Neutrophil (primary cell): ENCODE measurements around the gene CYB561D1.

ENCODE experiments used
- H3K27ac ChIP-seq: fragments of 200-600 bp; sonication (generic); 2 replicates; pipeline ENCODE4 v1.5.1; 2016; ENCODE audit warnings: mild to moderate bottlenecking, moderate library complexity
- H3K27me3 ChIP-seq: fragments of 200-600 bp; sonication (generic); 2 replicates; pipeline ENCODE4 v1.6.0; 2016; ENCODE audit warnings: mild to moderate bottlenecking
- H3K36me3 ChIP-seq: fragments of 200-600 bp; sonication (generic); 2 replicates; pipeline ENCODE4 v1.5.1; 2017
- H3K4me1 ChIP-seq, 2 experiments: fragments of 200-600 bp in 1 of 2; sonication (generic) in 1 of 2; 1 replicate in 1 of 2; 2 replicates in 1 of 2; pipeline versions ENCODE4 v1.5.1 to v1.6.1; 2013 to 2016; ENCODE audit warnings: low read depth in 1 of 2, low read length in 1 of 2, mild to moderate bottlenecking in 1 of 2, moderate library complexity in 1 of 2; ENCODE audit not compliant: control insufficient read depth in 1 of 2, insufficient read depth in 1 of 2
- H3K4me3 ChIP-seq, 2 experiments: fragments of 200-600 bp in 1 of 2; sonication (generic) in 1 of 2; 1 replicate in 1 of 2; 2 replicates in 1 of 2; pipeline ENCODE4 v1.5.1; 2013 to 2016; ENCODE audit warnings: low read depth in 1 of 2, low read length in 1 of 2, mild to moderate bottlenecking in 1 of 2, moderate library complexity in 1 of 2
- H3K9me3 ChIP-seq: fragments of 200-600 bp; sonication (generic); 2 replicates; pipeline ENCODE4 v1.5.1; 2016
- TF ChIP-seq, protein P1 (sequence below): fragments of 200-600 bp; sonication (generic); IDR thresholded peaks from 2 replicates; pipeline ENCODE4 v1.5.1; 2016; ENCODE audit warnings: antibody characterized with exemption

CYB561D1 gene

DNA sequence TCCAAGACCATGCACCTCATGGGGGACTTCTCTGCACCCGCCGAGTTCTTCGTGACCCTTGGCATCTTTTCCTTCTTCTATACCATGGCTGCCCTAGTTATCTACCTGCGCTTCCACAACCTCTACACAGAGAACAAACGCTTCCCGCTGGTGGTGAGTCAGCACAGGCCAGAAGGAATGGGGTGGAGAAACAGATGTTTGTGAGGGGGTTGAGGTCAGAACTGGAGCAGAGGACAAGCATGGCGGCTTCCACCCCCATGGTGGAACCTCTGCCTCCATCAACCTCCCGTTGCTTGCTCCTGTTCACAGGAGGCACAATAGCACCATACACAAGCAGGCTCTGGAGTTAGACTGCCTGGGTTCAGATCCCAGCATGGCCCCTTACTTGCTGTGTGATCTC lies 17.1 kb upstream of the CYB561D1 start:
- TF ChIP-seq, protein P1, sequence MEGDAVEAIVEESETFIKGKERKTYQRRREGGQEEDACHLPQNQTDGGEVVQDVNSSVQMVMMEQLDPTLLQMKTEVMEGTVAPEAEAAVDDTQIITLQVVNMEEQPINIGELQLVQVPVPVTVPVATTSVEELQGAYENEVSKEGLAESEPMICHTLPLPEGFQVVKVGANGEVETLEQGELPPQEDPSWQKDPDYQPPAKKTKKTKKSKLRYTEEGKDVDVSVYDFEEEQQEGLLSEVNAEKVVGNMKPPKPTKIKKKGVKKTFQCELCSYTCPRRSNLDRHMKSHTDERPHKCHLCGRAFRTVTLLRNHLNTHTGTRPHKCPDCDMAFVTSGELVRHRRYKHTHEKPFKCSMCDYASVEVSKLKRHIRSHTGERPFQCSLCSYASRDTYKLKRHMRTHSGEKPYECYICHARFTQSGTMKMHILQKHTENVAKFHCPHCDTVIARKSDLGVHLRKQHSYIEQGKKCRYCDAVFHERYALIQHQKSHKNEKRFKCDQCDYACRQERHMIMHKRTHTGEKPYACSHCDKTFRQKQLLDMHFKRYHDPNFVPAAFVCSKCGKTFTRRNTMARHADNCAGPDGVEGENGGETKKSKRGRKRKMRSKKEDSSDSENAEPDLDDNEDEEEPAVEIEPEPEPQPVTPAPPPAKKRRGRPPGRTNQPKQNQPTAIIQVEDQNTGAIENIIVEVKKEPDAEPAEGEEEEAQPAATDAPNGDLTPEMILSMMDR, result no peak
- peaks cover 96% of the 10 kb centered on the region for H3K27me3 ChIP-seq
- H3K27ac ChIP-seq, result no peak overlapping the region
- H3K4me3 ChIP-seq, result no peak overlapping the region
- H3K4me1 ChIP-seq, result peaks cover 0 to 3% of the 10 kb centered on the region in 2 experiments
- no peaks in the 10 kb centered on the region for H3K36me3 ChIP-seq
- H3K9me3 ChIP-seq, result no peaks in the 10 kb centered on the region

DNA sequence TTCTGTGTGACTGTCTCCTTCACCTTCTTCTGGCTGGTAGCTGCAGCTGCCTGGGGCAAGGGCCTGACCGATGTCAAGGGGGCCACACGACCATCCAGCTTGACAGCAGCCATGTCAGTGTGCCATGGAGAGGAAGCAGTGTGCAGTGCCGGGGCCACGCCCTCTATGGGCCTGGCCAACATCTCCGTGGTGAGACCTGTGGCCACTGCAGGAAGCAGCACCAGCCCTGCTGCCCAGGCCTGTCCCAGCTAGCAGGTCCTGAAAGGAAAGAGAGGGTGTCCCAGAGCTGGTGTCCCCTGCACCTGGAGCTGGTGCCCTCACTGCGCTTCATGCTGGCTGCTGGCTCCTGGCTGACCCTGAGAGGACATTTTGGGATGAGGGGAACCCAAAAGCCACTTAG lies 16.1 kb upstream of the CYB561D1 start:
- Histone ChIP-seq H3K36me3 (no peaks in the 10 kb centered on the region), H3K27ac (no peak overlapping the region), H3K9me3 (no peaks in the 10 kb centered on the region), H3K27me3 (peaks cover 96% of the 10 kb centered on the region), H3K4me1 (peaks cover 1 to 3% of the 10 kb centered on the region in 2 experiments), H3K4me3 (no peak overlapping the region)
- TF ChIP-seq, protein P1, result no peak

DNA sequence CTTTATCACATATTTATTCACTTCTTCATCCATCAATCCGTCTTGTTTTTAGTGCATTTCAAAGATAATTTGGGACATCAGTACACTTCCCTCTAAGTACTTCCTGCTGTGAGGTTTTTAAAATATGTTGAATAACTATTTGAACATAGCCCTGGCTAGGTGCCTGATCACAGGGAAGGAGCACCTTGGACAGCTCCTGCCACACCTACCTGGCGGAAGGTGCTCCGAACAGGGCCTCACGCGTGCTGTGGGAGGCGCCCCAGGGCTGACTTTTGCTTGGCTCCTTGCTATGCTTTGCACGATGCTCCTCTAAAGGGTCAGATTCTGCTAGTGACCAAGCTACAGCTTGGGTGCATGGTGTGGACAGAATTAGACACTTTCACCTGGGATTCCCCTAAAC lies 15.1 kb upstream of the CYB561D1 start:
- peaks cover 93% of the 10 kb centered on the region for H3K27me3 ChIP-seq
- peaks cover 8 to 11% of the 10 kb centered on the region in 2 experiments for H3K4me1 ChIP-seq
- TF ChIP-seq, protein P1, result no peak
- no peak overlapping the region for H3K27ac ChIP-seq
- no peaks in the 10 kb centered on the region for H3K36me3 ChIP-seq
- H3K4me3 ChIP-seq, result no peak overlapping the region
- no peaks in the 10 kb centered on the region for H3K9me3 ChIP-seq

DNA sequence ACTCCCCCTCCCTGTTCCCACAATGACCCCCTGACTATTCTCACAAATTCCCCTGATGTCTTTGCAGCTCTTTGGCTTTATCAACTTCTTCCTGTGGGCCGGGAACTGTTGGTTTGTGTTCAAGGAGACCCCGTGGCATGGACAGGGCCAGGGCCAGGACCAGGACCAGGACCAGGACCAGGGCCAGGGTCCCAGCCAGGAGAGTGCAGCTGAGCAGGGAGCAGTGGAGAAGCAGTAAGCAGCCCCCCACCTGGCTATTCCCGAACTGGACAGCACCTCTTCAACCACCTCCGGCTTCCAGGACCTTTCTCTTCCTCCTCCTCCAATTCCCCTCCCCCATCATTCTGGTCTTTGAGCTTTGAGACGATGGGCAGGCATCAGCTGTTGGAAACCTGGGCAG lies 14.6 kb upstream of the CYB561D1 start:
- Histone ChIP-seq H3K27me3 (peaks cover 90% of the 10 kb centered on the region), H3K9me3 (no peaks in the 10 kb centered on the region), H3K4me1 (peaks cover 11 to 14% of the 10 kb centered on the region in 2 experiments), H3K36me3 (no peaks in the 10 kb centered on the region), H3K27ac (no peak overlapping the region), H3K4me3 (no peak overlapping the region)
- TF ChIP-seq, protein P1, result no peak

DNA sequence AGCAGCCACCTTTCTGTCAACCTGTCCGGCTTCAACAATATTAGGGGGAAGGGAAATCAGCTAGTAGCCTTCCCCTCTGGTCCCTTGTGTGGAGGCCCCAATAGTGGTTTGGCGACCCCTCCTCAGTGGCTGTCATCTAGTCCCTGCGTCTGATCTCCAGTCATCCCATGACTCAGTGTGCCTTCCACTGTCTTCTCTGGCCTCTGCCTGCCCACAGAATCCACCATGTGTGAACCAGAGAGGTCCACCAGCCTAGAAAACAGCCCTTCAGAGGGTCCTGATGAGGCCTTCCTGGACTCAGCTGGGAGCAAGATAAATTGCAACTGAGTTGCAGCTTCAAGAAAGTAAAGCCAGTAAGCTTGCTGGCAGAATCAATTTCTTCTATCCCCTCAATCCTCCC lies 14.0 kb upstream of the CYB561D1 start:
- H3K9me3 ChIP-seq, result no peaks in the 10 kb centered on the region
- no peak overlapping the region for H3K27ac ChIP-seq
- no peak overlapping the region for H3K4me3 ChIP-seq
- H3K4me1 ChIP-seq, result peaks cover 17 to 18% of the 10 kb centered on the region in 2 experiments
- H3K36me3 ChIP-seq, result no peaks in the 10 kb centered on the region
- peaks cover 84% of the 10 kb centered on the region for H3K27me3 ChIP-seq
- TF ChIP-seq, protein P1, result no peak

DNA sequence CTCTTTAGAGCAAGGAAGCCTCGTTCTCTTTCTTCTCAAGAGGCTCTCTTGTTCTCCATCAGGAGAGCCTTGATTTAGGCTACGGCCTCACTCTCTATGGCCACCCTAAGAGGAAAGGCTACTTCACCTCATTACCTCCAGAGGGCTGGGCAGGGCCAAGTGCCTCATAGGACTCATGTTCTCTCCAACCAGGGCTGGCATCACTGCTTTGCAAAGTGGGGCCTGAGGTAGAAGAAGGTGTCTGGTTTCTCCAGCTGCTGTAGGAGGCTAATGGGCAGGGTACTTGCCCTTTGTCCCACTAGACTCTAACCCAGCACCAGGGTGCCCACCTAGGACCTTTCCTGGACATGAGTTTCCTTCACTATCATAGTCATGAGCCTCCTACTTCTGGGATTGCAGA lies 12.2 kb upstream of the CYB561D1 start:
- no peaks in the 10 kb centered on the region for H3K36me3 ChIP-seq
- H3K9me3 ChIP-seq, result no peaks in the 10 kb centered on the region
- peaks cover 17 to 18% of the 10 kb centered on the region in 2 experiments for H3K4me1 ChIP-seq
- H3K27ac ChIP-seq, result no peak overlapping the region
- TF ChIP-seq, protein P1, result no peak
- peaks cover 67% of the 10 kb centered on the region for H3K27me3 ChIP-seq
- no peak overlapping the region for H3K4me3 ChIP-seq
